WTC11 (cell line): ENCODE data around the gene VARS1. TPM values are rescaled to one million over a fixed set of nuclear protein-coding genes. Genes with fewer than 3 reads are reported as not detected.

Experiments
- ATAC-seq: fragments of 200-7000 bp; cut with Tn5 transposase; 2 replicates; pipeline ENCODE4 v1.10.0; 2021; ENCODE audit warnings: mild to moderate bottlenecking, moderate library complexity
- CTCF ChIA-PET: fragments of 300-600 bp; sonication (Branson Sonifier 250); formaldehyde crosslinking; loops from one replicate; lab custom pipeline; 2021; ENCODE audit warnings: antibody characterized with exemption; lab: Charles Lee
- POLR2A ChIA-PET: fragments of 350-600 bp; sonication (Branson Sonifier 250); formaldehyde crosslinking; loops from one replicate; lab custom pipeline; 2021; ENCODE audit warnings: antibody characterized with exemption; lab: Charles Lee
- DNase-seq: peaks from one replicate; pipeline ENCODE4 v3.0.0; 2021; ENCODE audit warnings: low spot score
- H3K27ac Mint-ChIP-seq: 2 replicates; pipeline ENCODE4 v1.8.0; 2021; ENCODE audit warnings: mixed read lengths
- H3K27me3 Mint-ChIP-seq: 2 replicates; pipeline ENCODE4 v1.8.0; 2021; ENCODE audit warnings: low read depth, mild to moderate bottlenecking, moderate library complexity, mixed read lengths
- H3K36me3 Mint-ChIP-seq: 2 replicates; pipeline ENCODE4 v1.8.0; 2021; ENCODE audit warnings: mixed read lengths
- H3K4me1 Mint-ChIP-seq: 2 replicates; pipeline ENCODE4 v1.8.0; 2022; ENCODE audit warnings: mixed read lengths
- H3K4me3 Mint-ChIP-seq: 2 replicates; pipeline ENCODE4 v1.8.0; 2021; ENCODE audit warnings: mild to moderate bottlenecking, moderate library complexity, mixed read lengths
- H3K9me3 Mint-ChIP-seq: 2 replicates; pipeline ENCODE4 v1.8.0; 2021; ENCODE audit warnings: mixed read lengths
- EMX1 ChIP-seq: fragments of 250-450 bp; sonication (Bioruptor Pico); IDR thresholded peaks from 2 replicates; pipeline ENCODE4 v1.8.0; 2021; ENCODE audit warnings: mild to moderate bottlenecking
- GABPB1 ChIP-seq: sonication (generic); formaldehyde crosslinking; IDR thresholded peaks from 2 replicates; pipeline ENCODE4 v1.8.1; 2023; ENCODE audit warnings: mild to moderate bottlenecking, missing genetic modification reagents
- TEAD1 ChIP-seq: sonication (generic); formaldehyde crosslinking; IDR thresholded peaks from 2 replicates; pipeline ENCODE4 v1.8.0; 2022; ENCODE audit warnings: mild to moderate bottlenecking, missing genetic modification reagents
- TP53 ChIP-seq: sonication (generic); formaldehyde crosslinking; IDR thresholded peaks from 2 replicates; pipeline ENCODE4 v1.8.1; 2023; ENCODE audit warnings: mild to moderate bottlenecking, missing genetic modification reagents
- ZNF263 ChIP-seq: sonication (generic); formaldehyde crosslinking; IDR thresholded peaks from 2 replicates; pipeline ENCODE4 v1.8.1; 2022; ENCODE audit warnings: low read depth, mild to moderate bottlenecking, moderate library complexity, missing genetic modification reagents
- ZNF416 ChIP-seq: fragments of 250-450 bp; sonication (Bioruptor Pico); IDR thresholded peaks from 2 replicates; pipeline ENCODE4 v1.9.0; 2021; ENCODE audit warnings: mild to moderate bottlenecking, inconsistent platforms
- ZNF671 ChIP-seq: fragments of 250-450 bp; sonication (Bioruptor Pico); IDR thresholded peaks from 2 replicates; pipeline ENCODE4 v1.8.0; 2021; ENCODE audit warnings: mild to moderate bottlenecking
- total RNA-seq: library from RNA; stranded (reverse); gene quantifications from 3 replicates; pipeline ENCODE4 v1.2.3, GENCODE V29; 2021
- TF ChIP-seq, protein P1 (sequence below): sonication (generic); formaldehyde crosslinking; IDR thresholded peaks from 2 replicates; pipeline ENCODE4 v1.8.0; 2023; ENCODE audit warnings: missing genetic modification reagents, mild to moderate bottlenecking, borderline replicate concordance
- TF ChIP-seq, protein P2 (sequence below): sonication (generic); formaldehyde crosslinking; IDR thresholded peaks from 2 replicates; pipeline ENCODE4 v1.8.1; 2023; ENCODE audit warnings: mild to moderate bottlenecking, missing genetic modification reagents, borderline replicate concordance
- TF ChIP-seq, protein P3 (sequence below): fragments of 250-450 bp; sonication (Bioruptor Pico); IDR thresholded peaks from 2 replicates; pipeline ENCODE4 v1.9.0; 2021; ENCODE audit warnings: mild to moderate bottlenecking

The VARS1 gene
- total RNA-seq, 1 experiment from 2014 or later: 177 TPM

DNA sequence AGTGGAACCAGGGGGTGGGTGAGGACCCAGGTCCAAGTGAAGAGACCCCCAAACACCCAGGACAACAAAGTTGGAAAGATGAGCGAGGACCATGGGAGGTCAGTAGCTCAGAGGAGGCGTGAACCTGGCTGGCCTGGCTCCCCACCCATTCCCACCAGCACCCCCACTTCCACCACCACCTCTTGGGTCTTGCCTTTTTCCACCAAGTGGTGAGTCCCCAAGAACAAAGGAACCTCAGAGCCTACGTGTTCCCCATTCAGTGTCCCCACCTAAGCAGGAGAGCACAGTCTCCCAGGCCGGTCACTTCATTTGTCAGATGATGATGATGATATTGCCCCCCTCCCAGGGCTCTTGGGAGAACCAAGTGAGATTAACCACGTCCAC, 17.9 kb downstream of the VARS1 start (continued):
- no peak for TF ChIP-seq TEAD1 (CRISPR knock-in tag)
- TF ChIP-seq, protein P1, sequence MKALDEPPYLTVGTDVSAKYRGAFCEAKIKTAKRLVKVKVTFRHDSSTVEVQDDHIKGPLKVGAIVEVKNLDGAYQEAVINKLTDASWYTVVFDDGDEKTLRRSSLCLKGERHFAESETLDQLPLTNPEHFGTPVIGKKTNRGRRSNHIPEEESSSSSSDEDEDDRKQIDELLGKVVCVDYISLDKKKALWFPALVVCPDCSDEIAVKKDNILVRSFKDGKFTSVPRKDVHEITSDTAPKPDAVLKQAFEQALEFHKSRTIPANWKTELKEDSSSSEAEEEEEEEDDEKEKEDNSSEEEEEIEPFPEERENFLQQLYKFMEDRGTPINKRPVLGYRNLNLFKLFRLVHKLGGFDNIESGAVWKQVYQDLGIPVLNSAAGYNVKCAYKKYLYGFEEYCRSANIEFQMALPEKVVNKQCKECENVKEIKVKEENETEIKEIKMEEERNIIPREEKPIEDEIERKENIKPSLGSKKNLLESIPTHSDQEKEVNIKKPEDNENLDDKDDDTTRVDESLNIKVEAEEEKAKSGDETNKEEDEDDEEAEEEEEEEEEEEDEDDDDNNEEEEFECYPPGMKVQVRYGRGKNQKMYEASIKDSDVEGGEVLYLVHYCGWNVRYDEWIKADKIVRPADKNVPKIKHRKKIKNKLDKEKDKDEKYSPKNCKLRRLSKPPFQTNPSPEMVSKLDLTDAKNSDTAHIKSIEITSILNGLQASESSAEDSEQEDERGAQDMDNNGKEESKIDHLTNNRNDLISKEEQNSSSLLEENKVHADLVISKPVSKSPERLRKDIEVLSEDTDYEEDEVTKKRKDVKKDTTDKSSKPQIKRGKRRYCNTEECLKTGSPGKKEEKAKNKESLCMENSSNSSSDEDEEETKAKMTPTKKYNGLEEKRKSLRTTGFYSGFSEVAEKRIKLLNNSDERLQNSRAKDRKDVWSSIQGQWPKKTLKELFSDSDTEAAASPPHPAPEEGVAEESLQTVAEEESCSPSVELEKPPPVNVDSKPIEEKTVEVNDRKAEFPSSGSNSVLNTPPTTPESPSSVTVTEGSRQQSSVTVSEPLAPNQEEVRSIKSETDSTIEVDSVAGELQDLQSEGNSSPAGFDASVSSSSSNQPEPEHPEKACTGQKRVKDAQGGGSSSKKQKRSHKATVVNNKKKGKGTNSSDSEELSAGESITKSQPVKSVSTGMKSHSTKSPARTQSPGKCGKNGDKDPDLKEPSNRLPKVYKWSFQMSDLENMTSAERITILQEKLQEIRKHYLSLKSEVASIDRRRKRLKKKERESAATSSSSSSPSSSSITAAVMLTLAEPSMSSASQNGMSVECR (CRISPR knock-in tag): no peak
- TF ChIP-seq, protein P2, sequence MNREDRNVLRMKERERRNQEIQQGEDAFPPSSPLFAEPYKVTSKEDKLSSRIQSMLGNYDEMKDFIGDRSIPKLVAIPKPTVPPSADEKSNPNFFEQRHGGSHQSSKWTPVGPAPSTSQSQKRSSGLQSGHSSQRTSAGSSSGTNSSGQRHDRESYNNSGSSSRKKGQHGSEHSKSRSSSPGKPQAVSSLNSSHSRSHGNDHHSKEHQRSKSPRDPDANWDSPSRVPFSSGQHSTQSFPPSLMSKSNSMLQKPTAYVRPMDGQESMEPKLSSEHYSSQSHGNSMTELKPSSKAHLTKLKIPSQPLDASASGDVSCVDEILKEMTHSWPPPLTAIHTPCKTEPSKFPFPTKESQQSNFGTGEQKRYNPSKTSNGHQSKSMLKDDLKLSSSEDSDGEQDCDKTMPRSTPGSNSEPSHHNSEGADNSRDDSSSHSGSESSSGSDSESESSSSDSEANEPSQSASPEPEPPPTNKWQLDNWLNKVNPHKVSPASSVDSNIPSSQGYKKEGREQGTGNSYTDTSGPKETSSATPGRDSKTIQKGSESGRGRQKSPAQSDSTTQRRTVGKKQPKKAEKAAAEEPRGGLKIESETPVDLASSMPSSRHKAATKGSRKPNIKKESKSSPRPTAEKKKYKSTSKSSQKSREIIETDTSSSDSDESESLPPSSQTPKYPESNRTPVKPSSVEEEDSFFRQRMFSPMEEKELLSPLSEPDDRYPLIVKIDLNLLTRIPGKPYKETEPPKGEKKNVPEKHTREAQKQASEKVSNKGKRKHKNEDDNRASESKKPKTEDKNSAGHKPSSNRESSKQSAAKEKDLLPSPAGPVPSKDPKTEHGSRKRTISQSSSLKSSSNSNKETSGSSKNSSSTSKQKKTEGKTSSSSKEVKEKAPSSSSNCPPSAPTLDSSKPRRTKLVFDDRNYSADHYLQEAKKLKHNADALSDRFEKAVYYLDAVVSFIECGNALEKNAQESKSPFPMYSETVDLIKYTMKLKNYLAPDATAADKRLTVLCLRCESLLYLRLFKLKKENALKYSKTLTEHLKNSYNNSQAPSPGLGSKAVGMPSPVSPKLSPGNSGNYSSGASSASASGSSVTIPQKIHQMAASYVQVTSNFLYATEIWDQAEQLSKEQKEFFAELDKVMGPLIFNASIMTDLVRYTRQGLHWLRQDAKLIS (CRISPR knock-in tag): no peak
- no peak for TF ChIP-seq ZNF263
- no peak for TF ChIP-seq ZNF416 (CRISPR knock-in tag)

DNA sequence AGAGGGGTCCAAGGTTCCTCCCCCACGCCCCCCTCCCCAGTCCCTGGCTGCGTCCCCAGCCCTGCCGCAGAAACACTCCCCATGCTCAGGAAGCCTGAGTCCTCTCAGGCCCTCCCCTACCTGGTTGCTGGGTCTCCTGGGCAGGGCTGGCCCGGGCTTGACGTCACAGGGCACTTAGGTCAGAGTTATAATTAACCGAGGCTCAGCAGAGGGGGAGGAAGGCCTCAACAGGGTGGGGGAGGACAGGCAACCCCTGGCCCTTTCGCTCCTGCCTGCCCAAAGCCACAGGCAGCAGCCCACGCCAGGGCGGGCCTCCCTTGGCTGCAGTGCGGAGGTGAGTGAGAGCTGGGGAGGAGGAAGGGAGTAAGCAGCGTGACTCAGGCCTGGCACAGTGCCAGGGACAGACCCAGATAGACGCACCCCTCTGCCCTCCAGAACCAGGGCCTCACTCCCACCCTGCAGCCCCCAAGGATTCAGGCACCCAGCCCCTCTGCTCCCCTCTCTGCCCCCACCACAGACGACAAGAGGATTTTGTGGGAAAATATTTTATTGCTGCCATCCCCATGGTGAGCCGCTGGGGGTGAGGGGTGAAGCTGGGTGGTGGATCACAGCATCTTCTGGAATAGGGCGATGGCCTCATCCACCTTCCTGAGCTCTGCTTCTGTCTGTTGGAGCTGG, 18.4 kb downstream of the VARS1 start, which contains the start of gene VWA7:
TSS of gene VWA7 (minus strand) at position 340 of the 678 bp plus-strand sequence. CDS start 549 bp downstream, outside the sequence.
- peaks cover 10% of the 10 kb centered on the region for H3K36me3 Mint-ChIP-seq
- peak within 1 kb of the TSS; percentile 68; the same call in 1 of the 2 replicates for H3K27ac Mint-ChIP-seq
- TF ChIP-seq GABPB1 (CRISPR knock-in tag) (peak; percentile 50; the same call in 1 of the 2 replicates), EMX1 (no peak), TP53 (CRISPR knock-in tag) (no peak)
- TF ChIP-seq, all 79 proteins: peak for 1
- Mint-ChIP-seq H3K4me1 (0 out of 2 replicates have a peak, but pooled peaks cover 2% of the 10 kb centered on the region), H3K4me3 (no peak within 1 kb of the TSS), H3K9me3 (no peaks in the 10 kb centered on the region), H3K27me3 (no peaks in the 10 kb centered on the region)
- peak; percentile 35 for DNase-seq
- ATAC-seq: peak; percentile 44
- CTCF ChIA-PET: interaction anchor here (0.9 to 1.2 kb wide), 4 partner anchors 14 to 37 kb away, joined by 3 to 6 read pairs (median 4); partner anchors contain the start of gene LSM2
- POLR2A ChIA-PET: interaction anchor here (1.5 kb wide), 1 partner anchor 37 kb away, joined by 4 read pairs; no protein-coding TSS in a partner anchor

DNA sequence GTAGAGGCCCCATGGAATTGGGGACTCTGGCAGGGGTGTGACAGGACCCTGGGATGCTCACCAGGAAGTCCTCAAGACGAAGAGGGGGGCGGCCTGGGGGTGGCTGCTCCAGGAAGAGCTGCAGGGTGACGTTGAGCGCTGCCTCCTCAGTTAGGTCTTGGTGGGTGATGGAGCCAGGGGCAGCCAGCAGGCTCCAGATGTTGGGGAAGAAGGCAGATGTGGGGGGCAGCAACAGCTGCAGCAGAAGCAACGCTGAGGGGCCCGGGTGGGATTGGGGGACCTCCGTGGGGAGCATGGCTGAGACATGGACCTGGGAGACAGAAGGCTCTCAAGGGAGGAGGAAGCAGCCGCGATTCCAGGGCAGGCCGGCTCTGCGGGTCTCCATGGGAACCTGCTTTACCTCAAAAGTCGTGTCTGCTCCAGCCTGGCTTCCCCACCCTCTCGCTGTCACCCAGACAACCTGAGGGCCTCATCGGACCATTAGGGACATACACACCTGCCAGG, 19.0 kb downstream of the VARS1 start:
- Mint-ChIP-seq H3K27me3 (no peaks in the 10 kb centered on the region), H3K36me3 (peaks cover 10% of the 10 kb centered on the region), H3K27ac (0 out of 2 replicates have a peak overlapping the region, but pooled peaks have one; percentile 27), H3K4me1 (0 out of 2 replicates have a peak, but pooled peaks cover 2% of the 10 kb centered on the region), H3K9me3 (no peaks in the 10 kb centered on the region), H3K4me3 (no peak overlapping the region)
- DNase-seq: no peak
- ATAC-seq: peak; percentile 9
- TF ChIP-seq, protein P3, sequence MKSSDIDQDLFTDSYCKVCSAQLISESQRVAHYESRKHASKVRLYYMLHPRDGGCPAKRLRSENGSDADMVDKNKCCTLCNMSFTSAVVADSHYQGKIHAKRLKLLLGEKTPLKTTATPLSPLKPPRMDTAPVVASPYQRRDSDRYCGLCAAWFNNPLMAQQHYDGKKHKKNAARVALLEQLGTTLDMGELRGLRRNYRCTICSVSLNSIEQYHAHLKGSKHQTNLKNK (CRISPR knock-in tag): no peak
- TF ChIP-seq ZNF671 (CRISPR knock-in tag): 0 out of 2 replicates have a peak, but pooled peaks have one; percentile 46
- ChIA-PET CTCF (interaction anchor here (0.9 to 1.2 kb wide), 2 partner anchors 15 to 38 kb away, joined by 3 read pairs; no protein-coding TSS in a partner anchor), POLR2A (no interaction called here)
